Stimulated activated CD4-positive, alpha-beta T cell treated with anti-CD3 and anti-CD28 coated beads, TNF-alpha, amount 100 ng/mL, for 4 hours (primary cell): ENCODE results near the gene RAB40B.
A peak's percentile ranks its signal among the peaks of the same experiment; 100 is the strongest.

Source experiments
- DNase-seq, 3 experiments: peaks; one replicate each; pipeline ENCODE4 v3.0.0-alpha.2; 2020; ENCODE audit warnings: low read depth in 3 of 3

Gene RAB40B

DNA sequence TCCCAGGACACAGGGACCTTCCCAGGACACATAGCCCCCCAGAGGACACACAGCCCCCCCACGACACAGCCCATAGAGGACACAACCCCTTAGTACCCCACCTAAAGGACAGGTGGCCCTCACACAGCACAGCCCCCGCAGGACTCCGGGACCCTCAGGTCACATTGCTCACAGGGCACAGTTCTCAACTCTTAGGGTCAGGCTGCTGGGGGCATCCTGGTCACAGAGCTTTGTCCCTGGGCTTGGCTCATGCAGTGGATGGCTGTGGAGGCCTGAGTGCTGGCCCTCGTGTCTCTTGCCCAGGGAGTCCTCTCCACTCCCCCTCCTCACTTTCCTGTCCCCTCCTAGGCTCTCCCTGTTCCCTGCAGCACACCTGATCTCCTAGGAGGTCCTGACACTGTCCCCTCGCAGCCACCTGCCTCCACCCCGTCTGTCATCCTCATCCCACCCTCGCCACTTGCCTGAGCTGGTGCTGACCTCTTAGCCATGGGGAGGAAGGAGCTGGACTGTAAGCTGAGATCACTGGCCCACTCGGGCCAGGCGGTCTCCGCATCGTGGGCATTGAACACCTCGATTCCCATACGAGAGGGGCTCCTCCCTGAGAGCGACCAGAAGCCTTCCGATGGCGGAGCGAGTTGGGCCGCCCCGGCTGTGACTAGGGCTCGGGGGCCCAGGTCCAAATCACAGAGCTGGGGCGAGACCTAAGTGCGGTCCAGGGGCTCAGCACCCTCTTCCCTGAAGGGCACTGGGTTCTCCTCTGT lies 48.8 kb downstream of the RAB40B start:
- no peak for DNase-seq

DNA sequence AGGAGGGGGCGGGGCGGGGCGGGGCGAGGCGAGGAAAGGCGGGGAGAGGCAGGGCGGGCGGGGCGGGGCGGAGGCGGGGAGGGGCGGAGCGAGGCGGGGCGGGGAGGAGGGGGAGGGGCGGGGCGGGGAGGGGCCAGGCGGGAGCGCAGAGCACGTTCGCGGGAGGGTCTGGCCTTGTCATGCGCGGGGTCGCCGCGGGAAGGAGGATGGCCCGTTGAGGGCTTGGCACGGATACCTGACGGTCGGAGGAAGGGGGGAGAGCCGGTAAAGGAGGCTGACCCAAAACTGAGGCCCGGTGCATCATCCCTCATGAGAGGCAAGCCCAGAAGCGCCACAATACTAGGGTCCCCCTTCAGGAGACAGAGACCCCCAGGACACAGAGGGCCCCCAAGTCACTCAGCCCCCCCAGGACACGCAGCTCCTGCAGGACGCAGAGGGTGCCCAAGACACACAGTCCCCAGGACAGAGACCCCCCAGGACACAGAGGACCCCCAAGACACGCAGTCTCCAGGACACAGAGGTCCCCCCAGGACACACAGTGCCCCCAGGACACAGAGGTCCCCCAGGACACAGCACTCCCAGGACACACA lies 49.7 kb downstream of the RAB40B start:
- peak in 1 of 3 experiments; percentile 33 for DNase-seq

DNA sequence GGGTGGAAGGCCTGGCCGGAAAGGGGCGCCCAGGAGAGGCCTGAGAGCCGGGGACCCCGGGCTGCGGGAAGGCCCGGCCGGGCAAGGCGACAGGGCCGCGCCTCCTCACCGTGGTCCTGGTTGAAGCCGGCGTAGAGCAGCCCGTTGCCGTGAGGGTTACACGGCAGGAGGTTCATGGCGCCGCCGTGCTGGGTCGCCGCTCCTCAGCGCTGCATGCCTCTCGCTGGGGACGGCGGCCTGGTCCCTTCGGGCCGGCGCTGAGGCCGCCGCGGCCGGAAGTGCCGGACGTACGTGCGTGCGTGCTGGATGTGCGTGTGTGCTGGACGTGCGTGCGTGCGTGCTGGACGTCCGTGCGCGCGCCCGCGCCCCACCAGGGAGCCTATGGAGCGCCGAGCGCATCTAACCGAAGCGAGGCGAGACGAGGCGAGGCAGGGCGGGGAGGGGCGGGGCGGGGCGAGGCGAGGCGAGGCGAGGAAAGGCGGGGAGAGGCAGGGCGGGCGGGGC lies 50.3 kb downstream of the RAB40B start, which contains the start of gene WDR45B:
WDR45B (minus strand) TSS at position 280 of the 504 bp plus-strand sequence; CDS start at position 176, 104 bp downstream.
- DNase-seq = peak; percentile 75 to 79 (median 78)

GRCh38 chr17:82647593-82648164 lies 50.8 kb downstream of the RAB40B start:
- DNase-seq = peak; percentile 21 to 37 (median 33)

GRCh38 chr17:82645516-82645915 lies 53.0 kb downstream of the RAB40B start:
- DNase-seq = no peak

GRCh38 chr17:82644148-82644547 lies 54.4 kb downstream of the RAB40B start:
- DNase-seq = no peak

GRCh38 chr17:82642022-82642421 lies 56.5 kb downstream of the RAB40B start:
- no peak for DNase-seq

GRCh38 chr17:82640036-82640435 lies 58.5 kb downstream of the RAB40B start:
- DNase-seq = no peak

- DNase-seq = no peak
Measured at GRCh38 chr17:82639628-82640027, 58.9 kb downstream of the RAB40B start.

DNA sequence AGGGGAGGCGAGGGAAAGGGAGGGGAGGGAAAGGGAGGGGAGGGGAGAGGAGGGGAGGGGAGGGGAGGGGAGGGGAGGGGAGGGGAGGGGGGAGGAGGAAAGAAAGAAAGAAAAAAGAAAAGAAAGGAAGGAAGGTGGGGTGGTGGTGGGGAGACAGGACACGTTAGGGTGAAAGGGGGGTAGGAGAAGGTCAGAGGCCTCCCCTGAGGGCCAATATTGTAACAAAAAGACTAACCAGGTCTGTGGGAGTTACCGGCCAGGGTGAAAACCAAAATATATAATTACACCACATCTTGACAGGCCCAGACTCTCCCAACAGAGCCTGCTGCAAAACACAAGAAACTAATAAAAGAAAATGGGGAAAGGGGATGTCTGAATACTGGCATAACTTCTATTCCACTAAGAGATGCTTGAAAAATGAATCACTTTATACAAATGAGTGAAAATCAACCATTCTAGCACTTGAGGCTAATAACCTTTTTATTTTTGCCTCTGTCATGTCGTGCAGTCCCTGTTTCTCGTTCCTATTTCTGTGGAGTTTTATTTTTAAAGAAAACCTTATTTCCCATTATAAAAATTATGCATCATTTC lies 60.2 kb downstream of the RAB40B start:
- no peak for DNase-seq

GRCh38 chr17:82636626-82637598 lies 61.6 kb downstream of the RAB40B start:
- DNase-seq = no peak

GRCh38 chr17:82633343-82633742 lies 65.2 kb downstream of the RAB40B start:
- DNase-seq = no peak

DNA sequence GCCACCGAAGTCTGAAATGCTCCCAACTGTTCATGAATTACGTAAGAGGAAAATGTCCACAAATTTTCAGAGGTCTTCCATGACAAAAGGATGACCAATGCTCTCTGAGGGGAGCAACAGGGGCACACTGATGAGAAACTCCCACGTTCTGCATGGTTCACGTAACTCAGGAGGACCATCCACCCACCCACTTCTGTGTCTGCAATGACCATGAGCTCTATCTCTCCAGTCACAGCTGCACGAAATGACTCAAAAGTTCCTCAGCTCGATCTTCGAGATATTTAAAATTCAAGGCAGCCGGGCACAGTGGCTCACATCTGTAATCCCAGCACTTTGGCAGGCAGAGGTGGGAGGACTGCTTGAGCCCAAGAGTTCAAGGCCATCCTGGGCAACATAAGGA lies 66.0 kb downstream of the RAB40B start:
- DNase-seq = no peak

DNA sequence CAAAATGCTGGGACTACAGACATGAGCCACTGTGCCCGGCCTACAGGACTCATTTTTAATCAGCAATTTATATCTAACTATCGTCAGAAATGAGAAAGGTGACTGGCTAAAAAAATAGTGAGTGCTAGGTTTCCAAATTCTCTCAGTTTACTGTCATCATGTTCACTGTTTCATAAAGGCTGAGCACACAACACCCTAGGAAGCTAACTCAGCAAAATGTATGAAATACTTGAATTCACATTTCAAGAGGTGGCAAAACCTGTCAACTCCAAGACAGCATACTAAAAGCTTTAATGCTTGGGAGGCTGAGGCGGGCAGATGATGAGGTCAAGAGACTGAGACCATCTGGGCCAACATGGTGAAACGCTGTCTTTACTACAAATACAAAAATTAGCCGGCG lies 67.0 kb downstream of the RAB40B start:
- DNase-seq = no peak

DNA sequence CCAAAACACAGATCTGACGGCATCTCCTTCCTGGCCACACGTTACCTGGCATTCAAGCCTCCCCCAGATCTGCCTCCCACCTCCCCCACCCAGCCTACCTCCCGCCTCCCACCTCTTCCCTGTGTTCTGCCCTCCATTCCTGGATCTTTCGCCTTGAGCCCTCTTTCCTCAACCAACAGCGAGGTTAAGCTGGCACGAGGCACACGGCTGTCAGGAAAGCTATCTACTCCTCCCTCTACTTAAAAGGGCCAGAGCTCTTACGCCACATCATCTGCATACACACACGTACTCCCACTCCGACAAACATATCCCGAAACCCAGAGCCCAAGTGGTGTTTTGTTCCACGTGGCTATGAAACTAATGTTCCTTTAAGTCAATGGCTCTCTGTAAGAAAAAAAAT lies 68.3 kb downstream of the RAB40B start:
- DNase-seq = no peak

DNA sequence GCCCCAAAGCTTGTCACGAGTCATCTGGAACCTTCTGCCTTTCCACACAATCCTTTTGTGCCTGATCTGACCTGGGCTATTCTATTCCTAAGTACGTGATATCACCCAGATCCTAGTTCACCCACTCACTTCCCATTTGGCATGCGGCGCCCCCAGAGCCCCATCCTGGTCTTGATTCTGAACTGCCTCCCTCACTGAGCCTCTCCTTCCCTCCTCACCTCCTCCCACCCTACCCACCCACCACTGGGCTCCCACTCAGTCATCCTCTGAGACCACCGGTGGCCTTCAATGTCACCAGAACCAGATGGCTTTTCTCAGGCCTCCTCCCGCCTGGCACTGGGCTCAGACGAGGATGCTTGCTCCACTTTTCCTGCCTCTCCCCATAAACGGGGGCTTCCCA lies 68.8 kb downstream of the RAB40B start:
- no peak for DNase-seq

- no peak for DNase-seq
Measured at GRCh38 chr17:82627405-82627804, 71.1 kb downstream of the RAB40B start.

DNA sequence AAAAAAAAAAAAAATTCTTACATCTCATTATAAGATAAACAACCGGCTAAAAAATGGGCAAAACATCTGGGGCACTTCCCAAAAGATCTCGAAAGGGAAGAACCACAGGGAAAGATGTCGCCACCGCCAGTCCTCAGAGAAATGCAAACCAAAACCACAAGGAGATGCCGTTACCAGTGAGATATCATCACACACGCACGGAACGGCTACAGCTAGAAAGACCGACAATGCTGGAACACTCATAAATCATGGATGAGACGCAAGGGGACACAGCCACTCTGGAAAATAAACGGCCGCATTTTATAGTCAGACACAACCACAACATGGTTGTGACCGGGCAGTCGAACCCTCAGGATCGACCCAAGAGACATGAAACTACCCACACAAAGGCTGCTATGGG lies 74.8 kb downstream of the RAB40B start:
- no peak for DNase-seq

DNA sequence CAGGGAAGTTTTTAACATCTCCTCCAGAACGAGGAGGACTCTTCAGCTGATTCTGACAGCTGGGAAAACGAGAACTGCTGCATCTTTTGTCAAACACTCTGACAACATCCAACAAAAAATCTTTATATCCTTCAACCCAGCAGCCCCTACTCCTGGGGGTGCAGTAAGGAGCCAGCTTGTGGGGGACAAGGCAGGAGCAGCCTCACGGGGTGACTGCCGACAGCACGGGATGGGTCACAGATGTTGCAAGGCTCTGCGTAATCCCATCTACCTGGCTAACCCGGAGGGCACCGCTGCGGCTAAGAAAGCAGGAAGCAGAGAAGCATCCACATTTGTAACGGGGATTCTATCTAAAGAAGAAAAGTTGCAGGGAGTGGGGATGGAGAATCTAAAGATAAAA lies 78.9 kb downstream of the RAB40B start:
- no peak for DNase-seq

DNA sequence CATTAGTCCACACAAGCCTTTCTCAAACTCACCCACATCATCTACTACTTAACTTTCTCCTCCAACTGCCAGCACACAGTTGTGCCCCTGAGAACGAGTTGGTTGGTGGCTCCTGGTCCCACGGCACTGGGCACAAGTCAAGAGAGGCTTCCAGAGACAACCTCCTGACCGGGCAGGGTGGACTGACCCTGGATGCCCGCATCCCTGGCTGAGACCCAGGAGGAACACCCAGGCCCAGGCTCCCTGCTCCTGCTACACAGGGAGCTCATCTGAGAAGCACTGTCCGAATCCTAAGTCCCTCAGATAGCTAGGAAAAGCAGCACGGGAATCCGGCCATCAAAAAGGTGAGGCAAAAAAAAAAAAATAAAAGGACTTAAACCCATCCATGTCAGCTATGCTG lies 79.3 kb downstream of the RAB40B start:
- DNase-seq = no peak

- no peak for DNase-seq
Measured at GRCh38 chr17:82616021-82616711, 82.3 kb downstream of the RAB40B start.
